HL-60 (cell line): Measurements from ENCODE around the gene NKAIN1.

Experiments
- CTCF ChIP-seq: IDR thresholded peaks from one replicate; pipeline ENCODE4 v1.5.1; 2011; ENCODE audit warnings: low read length, control low read depth, inconsistent platforms; ENCODE audit not compliant: insufficient read depth
- REST ChIP-seq: IDR thresholded peaks from 2 replicates; pipeline ENCODE4 v1.6.1; 2012; ENCODE audit warnings: low read depth; ENCODE audit not compliant: insufficient replicate concordance

GRCh38 chr1:31142406-31142805, 97.3 kb downstream of the NKAIN1 start:
- TF ChIP-seq CTCF (no peak), REST (no peak)
